GM13976 (cell line): ENCODE measurements around the gene HDAC1.

Experiments
- DNase-seq: peaks from one replicate; pipeline ENCODE4 v3.0.0; 2012; ENCODE audit warnings: low spot score
- CTCF ChIP-seq: IDR thresholded peaks from 2 replicates; pipeline ENCODE4 v1.5.1; 2012; ENCODE audit warnings: borderline replicate concordance, mild to moderate bottlenecking; ENCODE audit not compliant: insufficient read depth; ENCODE audit errors: extremely low read depth, missing control alignments, control extremely low read depth
- in situ Hi-C: fragments of 300-500 bp; cut with MboI; formaldehyde crosslinking; loops from one replicate; pipeline ENCODE4 v1.12.0; 2022; ENCODE audit warnings: low sequenced_read_pairs, mixed read lengths, inconsistent platforms; ENCODE audit not compliant: unreplicated experiment

Gene HDAC1

GRCh38 chr1:32346532-32347157 lies 54.8 kb downstream of the HDAC1 start:
- in situ Hi-C loops = no loop called here
- no peak for DNase-seq
- no peak for TF ChIP-seq CTCF

- in situ Hi-C loops = no loop called here
- no peak for TF ChIP-seq CTCF
- no peak for DNase-seq
These were observed 57.4 kb downstream of the HDAC1 start for GRCh38 chr1:32349211-32349708.

GRCh38 chr1:32350785-32351398 lies 59.0 kb downstream of the HDAC1 start:
- in situ Hi-C loops = no loop called here
- peak; percentile 89 for DNase-seq
- TF ChIP-seq CTCF = peak; percentile 38

GRCh38 chr1:32351399-32352238 lies 59.7 kb downstream of the HDAC1 start:
- in situ Hi-C loops = no loop called here
- peak; percentile 99 for DNase-seq
- TF ChIP-seq CTCF = no peak

GRCh38 chr1:32352239-32352745 lies 60.4 kb downstream of the HDAC1 start:
- in situ Hi-C loops = no loop called here
- DNase-seq = no peak
- TF ChIP-seq CTCF = no peak

- DNase-seq = no peak
- TF ChIP-seq CTCF = no peak
- in situ Hi-C loops = no loop called here
These were observed 61.0 kb downstream of the HDAC1 start for GRCh38 chr1:32352831-32353383.
